Prostate gland (tissue), 2 donors: ENCODE data around the gene KRTAP5-8. TPM values are rescaled to one million over a fixed set of nuclear protein-coding genes. Genes with fewer than 3 reads are reported as not detected.

ENCODE experiments used
- DNase-seq: peaks from one replicate; pipeline ENCODE4 v3.0.0-alpha.2; 2019; ENCODE audit warnings: low spot score
- H3K27ac ChIP-seq, 2 donors: fragments of 200-600 bp; sonication (generic); 2 replicates each; pipeline ENCODE4 v1.5.1; 2017 to 2019
- H3K27me3 ChIP-seq: fragments of 200-600 bp; sonication (generic); replicated peaks from 2 replicates; pipeline ENCODE4 v1.5.1; 2019; ENCODE audit not compliant: insufficient read depth
- H3K36me3 ChIP-seq, 2 donors: fragments of 200-600 bp; sonication (generic); 1 replicate in 1 of 2; 2 replicates in 1 of 2; pipeline versions ENCODE4 v1.5.1 to v1.8.1; 2017 to 2019
- H3K4me1 ChIP-seq: fragments of 200-600 bp; sonication (generic); replicated peaks from 2 replicates; pipeline ENCODE4 v1.5.1; 2019
- H3K4me3 ChIP-seq, 2 donors: fragments of 200-600 bp; sonication (generic); 2 replicates each; pipeline ENCODE4 v1.5.1; 2017 to 2019
- H3K9me3 ChIP-seq: fragments of 200-600 bp; sonication (generic); 2 replicates; pipeline ENCODE4 v1.5.1; 2017
- POLR2A ChIP-seq: fragments of 450-650 bp; IDR thresholded peaks from one replicate; pipeline ENCODE4 v1.6.1; 2016; ENCODE audit warnings: antibody characterized with exemption, mild to moderate bottlenecking
- POLR2AphosphoS5 ChIP-seq: sonication (generic); formaldehyde crosslinking; IDR thresholded peaks from one replicate; pipeline ENCODE4 v1.6.1; 2017; ENCODE audit warnings: antibody characterized with exemption
- WGBS: methylation state at CpG from one replicate; pipeline ENCODE4 v1.1.5; 2018; 5-methylcytosine and 5-hydroxymethylcytosine counted together
- intact Hi-C: fragments of 100-400 bp; cut with DNase I; formaldehyde crosslinking; loops from one replicate; pipeline ENCODE4 v1.14.2; 2022
- total RNA-seq, 2 donors: library from RNA; depleted of rRNA; stranded (reverse); fragments of >200 nt; gene quantifications; one replicate each; pipeline ENCODE4 v1.1.0, GENCODE V29; 2016
- TF ChIP-seq, protein P1 (sequence below), 4 experiments: fragments of 200-600 bp in 2 of 4; fragments of 450-650 bp in 2 of 4; sonication (generic) in 2 of 4; IDR thresholded peaks; 1 replicate in 3 of 4; 2 replicates in 1 of 4; pipeline ENCODE4 v1.5.1; 2016 to 2019; ENCODE audit warnings: antibody characterized with exemption in 4 of 4, mild to moderate bottlenecking in 2 of 4, moderate library complexity in 2 of 4

The KRTAP5-8 gene
- total RNA-seq, 2 donors from 2014 or later = 2.8 TPM; not detected in 1

- H3K4me1 ChIP-seq = no peaks in the 10 kb centered on the region
- no peak for TF ChIP-seq POLR2AphosphoS5
- TF ChIP-seq, protein P1, sequence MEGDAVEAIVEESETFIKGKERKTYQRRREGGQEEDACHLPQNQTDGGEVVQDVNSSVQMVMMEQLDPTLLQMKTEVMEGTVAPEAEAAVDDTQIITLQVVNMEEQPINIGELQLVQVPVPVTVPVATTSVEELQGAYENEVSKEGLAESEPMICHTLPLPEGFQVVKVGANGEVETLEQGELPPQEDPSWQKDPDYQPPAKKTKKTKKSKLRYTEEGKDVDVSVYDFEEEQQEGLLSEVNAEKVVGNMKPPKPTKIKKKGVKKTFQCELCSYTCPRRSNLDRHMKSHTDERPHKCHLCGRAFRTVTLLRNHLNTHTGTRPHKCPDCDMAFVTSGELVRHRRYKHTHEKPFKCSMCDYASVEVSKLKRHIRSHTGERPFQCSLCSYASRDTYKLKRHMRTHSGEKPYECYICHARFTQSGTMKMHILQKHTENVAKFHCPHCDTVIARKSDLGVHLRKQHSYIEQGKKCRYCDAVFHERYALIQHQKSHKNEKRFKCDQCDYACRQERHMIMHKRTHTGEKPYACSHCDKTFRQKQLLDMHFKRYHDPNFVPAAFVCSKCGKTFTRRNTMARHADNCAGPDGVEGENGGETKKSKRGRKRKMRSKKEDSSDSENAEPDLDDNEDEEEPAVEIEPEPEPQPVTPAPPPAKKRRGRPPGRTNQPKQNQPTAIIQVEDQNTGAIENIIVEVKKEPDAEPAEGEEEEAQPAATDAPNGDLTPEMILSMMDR (IDR thresholded peaks at IDR 0.05) = no peak
- TF ChIP-seq POLR2A = no peak
- no peak overlapping the region for H3K27ac ChIP-seq
- no peak overlapping the region for H3K4me3 ChIP-seq
- DNase-seq = no peak
- intact Hi-C loops = no loop called here
- WGBS = 82% methylated on average over 6 of the region's 6 CpGs
- no peaks in the 10 kb centered on the region for H3K9me3 ChIP-seq
- no peaks in the 10 kb centered on the region for H3K27me3 ChIP-seq
- H3K36me3 ChIP-seq = no peaks in the 10 kb centered on the region
Measured at GRCh38 chr11:71544525-71545214, 6.8 kb downstream of the KRTAP5-8 start.

- intact Hi-C loops = no loop called here
- DNase-seq = no peak
- Histone ChIP-seq H3K36me3 (no peaks in the 10 kb centered on the region), H3K27me3 (no peaks in the 10 kb centered on the region), H3K4me1 (no peaks in the 10 kb centered on the region), H3K27ac (no peak overlapping the region), H3K9me3 (no peaks in the 10 kb centered on the region), H3K4me3 (no peak overlapping the region)
- 91% methylated on average over 12 of the region's 12 CpGs for WGBS
- TF ChIP-seq, protein P1 (IDR thresholded peaks at IDR 0.05) = no peak
- TF ChIP-seq POLR2AphosphoS5 (no peak), POLR2A (no peak)
Measured at GRCh38 chr11:71545405-71545966, 7.7 kb downstream of the KRTAP5-8 start.

GRCh38 chr11:71548120-71548519 is 10.3 kb downstream of the KRTAP5-8 start, which contains the start of gene KRTAP5-9:
Gene KRTAP5-9 (plus strand): TSS chr11:71548420. CDS start chr11:71548658, 238 bp downstream.
- H3K27me3 ChIP-seq = no peaks in the 10 kb centered on the region
- intact Hi-C loops = no loop called here
- H3K4me3 ChIP-seq = no peak within 1 kb of the TSS
- DNase-seq = no peak
- WGBS = 79% methylated on average over 5 of the region's 5 CpGs
- H3K27ac ChIP-seq = no peak within 1 kb of the TSS
- TF ChIP-seq POLR2A (no peak), POLR2AphosphoS5 (no peak)
- TF ChIP-seq, protein P1 (IDR thresholded peaks at IDR 0.05) = no peak
- H3K9me3 ChIP-seq = no peaks in the 10 kb centered on the region
- H3K36me3 ChIP-seq = no peaks in the 10 kb centered on the region
- no peaks in the 10 kb centered on the region for H3K4me1 ChIP-seq

DNA sequence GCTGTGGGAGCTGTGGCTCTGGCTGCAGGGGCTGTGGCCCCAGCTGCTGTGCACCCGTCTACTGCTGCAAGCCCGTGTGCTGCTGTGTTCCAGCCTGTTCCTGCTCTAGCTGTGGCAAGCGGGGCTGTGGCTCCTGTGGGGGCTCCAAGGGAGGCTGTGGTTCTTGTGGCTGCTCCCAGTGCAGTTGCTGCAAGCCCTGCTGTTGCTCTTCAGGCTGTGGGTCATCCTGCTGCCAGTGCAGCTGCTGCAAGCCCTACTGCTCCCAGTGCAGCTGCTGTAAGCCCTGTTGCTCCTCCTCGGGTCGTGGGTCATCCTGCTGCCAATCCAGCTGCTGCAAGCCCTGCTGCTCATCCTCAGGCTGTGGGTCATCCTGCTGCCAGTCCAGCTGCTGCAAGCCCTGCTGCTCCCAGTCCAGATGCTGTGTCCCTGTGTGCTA is 10.9 kb downstream of the KRTAP5-8 start:
- whole genome bisulfite sequencing = 65% methylated on average over 2 of the region's 5 CpGs
- intact Hi-C loops = no loop called here
- H3K27ac ChIP-seq = no peak overlapping the region
- no peak overlapping the region for H3K4me3 ChIP-seq
- H3K27me3 ChIP-seq = no peaks in the 10 kb centered on the region
- no peak for TF ChIP-seq POLR2A
- TF ChIP-seq, protein P1 (IDR thresholded peaks at IDR 0.05) = no peak
- TF ChIP-seq POLR2AphosphoS5 = no peak
- no peaks in the 10 kb centered on the region for H3K9me3 ChIP-seq
- no peak for DNase-seq
- H3K4me1 ChIP-seq = no peaks in the 10 kb centered on the region
- no peaks in the 10 kb centered on the region for H3K36me3 ChIP-seq

DNA sequence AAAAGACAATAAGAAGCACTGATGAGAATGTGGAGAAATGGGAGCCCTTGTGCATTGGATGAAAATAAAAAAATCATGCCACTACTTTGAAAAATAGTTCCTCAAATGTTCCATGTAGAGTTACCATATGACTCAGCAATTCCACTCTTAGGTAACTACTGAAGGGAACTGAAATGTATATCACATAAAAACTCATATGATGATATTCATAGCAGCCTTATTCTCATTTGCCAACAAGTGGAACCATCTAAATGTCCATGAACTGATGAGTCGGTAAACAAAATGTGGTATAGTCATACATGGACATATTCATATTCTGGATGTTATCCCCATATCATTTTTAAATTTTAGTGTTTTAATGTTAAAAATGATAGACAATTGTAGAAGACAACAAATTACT is 13.9 kb downstream of the KRTAP5-8 start:
- intact Hi-C loops = no loop called here
- Histone ChIP-seq H3K4me3 (no peak overlapping the region), H3K9me3 (no peaks in the 10 kb centered on the region), H3K27me3 (no peaks in the 10 kb centered on the region), H3K36me3 (no peaks in the 10 kb centered on the region), H3K27ac (no peak overlapping the region), H3K4me1 (no peaks in the 10 kb centered on the region)
- 95% methylated on average over 1 of the region's 1 CpG for WGBS
- TF ChIP-seq POLR2A (no peak), POLR2AphosphoS5 (no peak)
- TF ChIP-seq, protein P1 (IDR thresholded peaks at IDR 0.05) = no peak
- no peak for DNase-seq
